ENCODE results near the gene CTSW.

GRCh38 chr11:65897020-65897471, 17.4 kb downstream of the CTSW start:
- TF ChIP-seq CTCF (IDR thresholded peaks at IDR 0.05) (no peak), POLR2AphosphoS5 (IDR thresholded peaks at IDR 0.05) (no peak), EP300 (IDR thresholded peaks at IDR 0.05) (no peak), POLR2A (IDR thresholded peaks at IDR 0.05) (no peak)
